Mucosa of descending colon (tissue), 3 donors: Measurements from ENCODE around the gene PTK7. TPM values are rescaled to one million over a fixed set of nuclear protein-coding genes. Genes with fewer than 3 reads are reported as not detected.

ENCODE experiments used
- ATAC-seq: fragments of 200-7000 bp; cut with Tn5 transposase; one replicate; pipeline ENCODE4 v1.9.1; 2020; ENCODE audit warnings: mild to moderate bottlenecking, moderate library complexity
- DNase-seq, 3 donors: peaks; one replicate each; pipeline ENCODE4 v3.0.0-alpha.2; 2020
- H3K36me3 ChIP-seq: fragments of 200-600 bp; one replicate; pipeline ENCODE4 v1.8.0; 2021; ENCODE audit warnings: low read depth, mild to moderate bottlenecking
- H3K4me1 ChIP-seq: fragments of 200-600 bp; one replicate; pipeline ENCODE4 v1.8.0; 2021; ENCODE audit warnings: low read depth, mild to moderate bottlenecking
- H3K4me3 ChIP-seq: fragments of 200-600 bp; one replicate; pipeline ENCODE4 v1.8.0; 2021; ENCODE audit warnings: mild to moderate bottlenecking
- H3K9me3 ChIP-seq: fragments of 200-600 bp; one replicate; pipeline ENCODE4 v1.8.0; 2021; ENCODE audit warnings: mild to moderate bottlenecking
- intact Hi-C, 2 donors: fragments of 100-400 bp; cut with DNase I in 1 of 2; cut with micrococcal nuclease in 1 of 2; formaldehyde crosslinking; loops; one replicate each; pipeline versions ENCODE4 v1.11.0 to v1.11.1; 2022; cut with DNase I, micrococcal nuclease
- total RNA-seq, 3 donors: library from RNA; stranded (reverse); fragmentation: NEBNext Ultra II Directional in 2 of 3; extraction: Animal tissue kit (Norgen Biotek cat#: 25700) in 2 of 3; gene quantifications; one replicate each; pipeline versions ENCODE4 v1.2.1 to v1.2.4, GENCODE V29; 2021 to 2023
- TF ChIP-seq, protein P1 (sequence below): fragments of 200-600 bp; IDR thresholded peaks from one replicate; pipeline ENCODE4 v1.8.0; 2022; ENCODE audit warnings: antibody characterized with exemption, mild to moderate bottlenecking
- donor health status: DM: no; HTN: no; CAD: no; lungs with moderate emphysema.
- donor health status: DM: no; HTN: no; CAD: no.
- donor health status: DM: no; HTN: yes; CAD: no.

The PTK7 gene
- total RNA-seq, 3 donors from 2014 or later: 8.3 to 12.9 (median 9.4) TPM

DNA sequence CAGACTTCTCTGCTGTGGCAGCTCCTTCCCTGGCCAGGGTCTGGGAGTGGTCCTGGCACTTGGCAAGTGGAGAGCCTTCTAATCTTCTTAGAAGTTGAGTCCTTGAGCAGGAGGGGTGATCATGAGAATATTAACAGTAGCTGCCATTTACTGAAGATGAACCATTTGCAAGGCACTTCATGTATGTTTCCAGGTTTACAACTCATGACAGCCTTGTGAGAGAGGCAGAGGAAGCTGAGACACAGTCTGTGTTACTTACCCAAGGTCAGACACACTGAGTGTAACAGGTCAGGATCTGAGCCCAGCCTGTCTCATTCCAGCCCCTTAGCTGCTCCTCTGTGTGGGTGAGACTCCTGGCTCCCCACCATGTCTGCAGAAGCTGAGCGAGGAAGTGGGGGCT, 49.4 kb downstream of the PTK7 start:
- TF ChIP-seq, protein P1, sequence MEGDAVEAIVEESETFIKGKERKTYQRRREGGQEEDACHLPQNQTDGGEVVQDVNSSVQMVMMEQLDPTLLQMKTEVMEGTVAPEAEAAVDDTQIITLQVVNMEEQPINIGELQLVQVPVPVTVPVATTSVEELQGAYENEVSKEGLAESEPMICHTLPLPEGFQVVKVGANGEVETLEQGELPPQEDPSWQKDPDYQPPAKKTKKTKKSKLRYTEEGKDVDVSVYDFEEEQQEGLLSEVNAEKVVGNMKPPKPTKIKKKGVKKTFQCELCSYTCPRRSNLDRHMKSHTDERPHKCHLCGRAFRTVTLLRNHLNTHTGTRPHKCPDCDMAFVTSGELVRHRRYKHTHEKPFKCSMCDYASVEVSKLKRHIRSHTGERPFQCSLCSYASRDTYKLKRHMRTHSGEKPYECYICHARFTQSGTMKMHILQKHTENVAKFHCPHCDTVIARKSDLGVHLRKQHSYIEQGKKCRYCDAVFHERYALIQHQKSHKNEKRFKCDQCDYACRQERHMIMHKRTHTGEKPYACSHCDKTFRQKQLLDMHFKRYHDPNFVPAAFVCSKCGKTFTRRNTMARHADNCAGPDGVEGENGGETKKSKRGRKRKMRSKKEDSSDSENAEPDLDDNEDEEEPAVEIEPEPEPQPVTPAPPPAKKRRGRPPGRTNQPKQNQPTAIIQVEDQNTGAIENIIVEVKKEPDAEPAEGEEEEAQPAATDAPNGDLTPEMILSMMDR: no peak
- no peak for ATAC-seq
- Histone ChIP-seq H3K4me3 (no peak overlapping the region), H3K9me3 (no peaks in the 10 kb centered on the region), H3K36me3 (no peaks in the 10 kb centered on the region), H3K4me1 (no peaks in the 10 kb centered on the region)
- intact Hi-C loops: no loop called here
- no peak for DNase-seq

DNA sequence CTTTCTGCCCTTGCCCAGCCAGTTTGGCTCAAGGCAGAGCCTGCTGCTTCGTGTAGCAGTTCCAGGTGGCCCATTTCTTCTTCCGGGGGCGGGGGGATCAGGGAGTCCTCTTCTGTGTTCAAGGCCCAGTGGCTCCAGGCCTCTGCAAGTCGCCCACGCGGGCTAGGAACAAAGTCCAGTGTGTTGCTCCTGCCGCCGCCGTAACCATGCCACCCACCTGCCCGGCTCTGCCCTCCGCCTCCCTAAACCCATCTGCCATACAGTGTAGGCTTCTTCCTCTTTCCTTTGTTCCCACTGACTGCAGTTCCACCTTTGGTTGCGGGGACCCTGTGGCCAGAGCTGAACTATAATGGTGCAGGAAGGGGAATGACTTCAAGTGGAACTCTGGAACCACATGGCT, 51.1 kb downstream of the PTK7 start:
- ATAC-seq (peak; percentile 61), DNase-seq (peak in 1 of 3 donors; percentile 56)
- TF ChIP-seq, protein P1: no peak
- no peak overlapping the region for H3K4me3 ChIP-seq
- no peaks in the 10 kb centered on the region for H3K36me3 ChIP-seq
- intact Hi-C loops: no loop called here
- no peaks in the 10 kb centered on the region for H3K4me1 ChIP-seq
- H3K9me3 ChIP-seq: no peaks in the 10 kb centered on the region

DNA sequence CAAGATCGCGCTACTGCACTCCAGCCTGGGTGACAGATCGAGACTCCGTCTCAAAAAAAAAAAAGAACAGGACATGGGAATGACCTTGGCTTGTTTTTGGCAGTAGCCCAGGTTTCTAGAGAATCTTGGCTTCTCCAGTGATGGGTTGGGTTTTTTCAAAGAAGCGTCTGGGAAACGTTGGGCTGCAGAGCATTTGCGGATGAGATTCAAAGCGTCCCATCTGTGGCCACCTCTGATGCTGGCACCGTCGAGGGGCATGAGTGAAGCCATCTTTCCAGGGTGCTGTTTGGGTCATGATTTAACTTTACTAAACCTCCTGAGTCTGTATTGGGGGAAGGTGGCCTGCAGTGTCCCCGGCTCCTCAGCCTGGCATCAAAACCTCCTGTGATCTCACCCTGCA, 51.8 kb downstream of the PTK7 start:
- intact Hi-C loops: no loop called here

GRCh38 chr6:43128926-43129325, 52.8 kb downstream of the PTK7 start:
- Histone ChIP-seq H3K4me1 (no peaks in the 10 kb centered on the region), H3K4me3 (no peak overlapping the region), H3K36me3 (no peaks in the 10 kb centered on the region), H3K9me3 (no peaks in the 10 kb centered on the region)
- TF ChIP-seq, protein P1: no peak
- ATAC-seq (no peak), DNase-seq (no peak)
- intact Hi-C loops: no loop called here

More for the DNA sequence above, 51.8 kb downstream of the PTK7 start:
- H3K4me3 ChIP-seq: no peak overlapping the region
- H3K4me1 ChIP-seq: no peaks in the 10 kb centered on the region
- ATAC-seq (no peak), DNase-seq (no peak)
- no peaks in the 10 kb centered on the region for H3K9me3 ChIP-seq
- no peaks in the 10 kb centered on the region for H3K36me3 ChIP-seq
- TF ChIP-seq, protein P1: no peak

- Histone ChIP-seq H3K4me3 (no peak overlapping the region), H3K36me3 (no peaks in the 10 kb centered on the region), H3K9me3 (no peaks in the 10 kb centered on the region), H3K4me1 (no peaks in the 10 kb centered on the region)
- ATAC-seq (peak; percentile 79), DNase-seq (peak in 2 of 3 donors; percentile 68 to 76)
- TF ChIP-seq, protein P1: peak; percentile 13
- intact Hi-C loops: no loop called here
Observed at GRCh38 chr6:43129434-43130194, 53.5 kb downstream of the PTK7 start.
